HEK293T (cell line): ENCODE results near the gene HPCAL1.

Experiments
- ARNT ChIP-seq: fragments of 450-650 bp; IDR thresholded peaks from 2 replicates; pipeline ENCODE4 v1.6.1; 2017; ENCODE audit warnings: mild to moderate bottlenecking
- CTBP1 ChIP-seq: fragments of 450-650 bp; IDR thresholded peaks from 2 replicates; pipeline ENCODE4 v1.6.1; 2016; ENCODE audit warnings: borderline replicate concordance
- FOXA1 ChIP-seq: fragments of 450-650 bp; IDR thresholded peaks from 2 replicates; pipeline ENCODE4 v1.6.1; 2016; ENCODE audit warnings: mild to moderate bottlenecking
- FOXK2 ChIP-seq: fragments of 450-650 bp; IDR thresholded peaks from 2 replicates; pipeline ENCODE4 v1.6.1; 2016; ENCODE audit warnings: mild to moderate bottlenecking
- FOXM1 ChIP-seq: fragments of 450-650 bp; IDR thresholded peaks from 2 replicates; pipeline ENCODE4 v1.6.1; 2017; ENCODE audit warnings: mild to moderate bottlenecking, borderline replicate concordance
- HDGF ChIP-seq: fragments of 450-650 bp; IDR thresholded peaks from 2 replicates; pipeline ENCODE4 v1.6.1; 2017; ENCODE audit warnings: antibody characterized with exemption, borderline replicate concordance
- NFRKB ChIP-seq: fragments of 450-650 bp; IDR thresholded peaks from 2 replicates; pipeline ENCODE4 v1.6.1; 2016; ENCODE audit warnings: mild to moderate bottlenecking, moderate library complexity
- SP1 ChIP-seq: fragments of 450-650 bp; IDR thresholded peaks from 2 replicates; pipeline ENCODE4 v1.6.1; 2017
- SUZ12 ChIP-seq: fragments of 450-650 bp; IDR thresholded peaks from 2 replicates; pipeline ENCODE4 v1.6.1; 2016; ENCODE audit warnings: mild to moderate bottlenecking
- ZNF384 ChIP-seq: fragments of 450-650 bp; IDR thresholded peaks from 2 replicates; pipeline ENCODE4 v1.6.1; 2016

DNA sequence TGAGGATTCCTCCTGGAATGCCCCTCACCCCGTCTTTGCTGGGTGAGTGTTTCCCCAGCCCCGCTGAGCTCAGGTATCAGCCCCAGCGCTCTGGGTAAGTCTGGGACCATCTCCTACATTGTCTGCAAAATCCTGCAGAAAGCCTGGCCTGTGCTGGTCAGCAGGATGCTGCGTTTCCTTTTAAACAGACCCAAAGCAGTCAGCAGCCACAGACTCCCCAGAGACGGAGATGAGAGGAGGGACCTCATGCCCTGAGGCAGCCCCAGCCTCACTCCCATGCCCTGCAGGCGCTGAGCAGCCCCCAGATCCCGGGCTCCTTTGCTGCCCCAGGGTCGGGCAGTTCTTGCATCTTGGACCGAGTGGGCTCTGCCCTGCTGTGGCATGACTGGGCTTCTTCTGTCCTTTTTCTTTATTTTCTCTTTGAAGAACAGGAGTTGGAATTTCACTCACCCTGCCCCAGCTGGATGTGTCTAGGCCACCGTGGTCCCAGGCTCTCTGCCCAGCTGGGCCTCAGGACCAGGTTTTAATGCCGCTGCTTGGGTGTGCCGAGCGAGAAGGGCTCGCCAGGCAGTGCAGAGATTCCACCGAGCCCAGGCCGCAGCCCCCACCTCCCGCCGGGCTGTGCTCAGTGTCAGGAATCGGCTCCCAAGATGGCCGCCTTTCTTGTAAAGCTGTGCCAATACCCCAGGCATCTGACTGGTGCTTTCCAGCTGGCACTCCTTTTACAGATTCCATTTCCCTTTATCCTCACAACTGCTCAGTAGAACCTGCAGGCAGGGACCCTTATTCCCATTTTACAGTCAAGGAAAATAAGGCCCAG is 101.8 kb downstream of the HPCAL1 start:
- TF ChIP-seq SP1: no peak
- TF ChIP-seq FOXK2: no peak
- no peak for TF ChIP-seq FOXA1
- TF ChIP-seq FOXM1: no peak
- TF ChIP-seq SUZ12: no peak
- TF ChIP-seq HDGF: no peak
- no peak for TF ChIP-seq ZNF384
- TF ChIP-seq CTBP1: no peak
- no peak for TF ChIP-seq ARNT
- no peak for TF ChIP-seq NFRKB
